Esophagus (tissue), 2 donors: ENCODE data around the gene WNT10A. TPM values are rescaled to one million over a fixed set of nuclear protein-coding genes. Genes with fewer than 3 reads are reported as not detected.

Experiments used
- H3K27ac ChIP-seq, 2 donors: one replicate each; pipeline ENCODE4 v1.5.1; 2013; ENCODE audit warnings: low read depth in 2 of 2, mild to moderate bottlenecking in 2 of 2, inconsistent platforms in 1 of 2, low read length in 1 of 2, moderate library complexity in 1 of 2
- H3K27me3 ChIP-seq, 2 donors: one replicate each; pipeline ENCODE4 v1.6.1; 2013; ENCODE audit warnings: low read length in 2 of 2, control low read depth in 1 of 2, mild to moderate bottlenecking in 1 of 2; ENCODE audit not compliant: insufficient read depth in 2 of 2, control insufficient read depth in 1 of 2
- H3K36me3 ChIP-seq, 2 donors: one replicate each; pipeline ENCODE4 v1.6.1; 2013; ENCODE audit warnings: low read length in 1 of 2; ENCODE audit not compliant: control insufficient read depth in 2 of 2, insufficient read depth in 2 of 2
- H3K4me1 ChIP-seq, 2 donors: one replicate each; pipeline ENCODE4 v1.6.1; 2013; ENCODE audit warnings: low read length in 1 of 2; ENCODE audit not compliant: control insufficient read depth in 2 of 2, insufficient read depth in 2 of 2
- H3K4me3 ChIP-seq, 2 donors: one replicate each; pipeline ENCODE4 v1.5.1; 2013; ENCODE audit warnings: low read length in 2 of 2, mild to moderate bottlenecking in 2 of 2, low read depth in 1 of 2, moderate library complexity in 1 of 2
- H3K9me3 ChIP-seq, 2 donors: one replicate each; pipeline ENCODE4 v1.6.1; 2013; ENCODE audit warnings: mild to moderate bottlenecking in 2 of 2, low read depth in 1 of 2, low read length in 1 of 2, moderate library complexity in 1 of 2; ENCODE audit not compliant: control insufficient read depth in 2 of 2, insufficient read depth in 1 of 2
- WGBS, 2 donors: extraction: QIAGEN DNeasy Blood & Tissue Kit; methylation state at CpG; one replicate each; pipeline ENCODE4 v1.1.7; 2013; 5-methylcytosine and 5-hydroxymethylcytosine counted together
- polyA plus RNA-seq, 2 donors: library from polyadenylated mRNA; stranded (reverse); fragments of 200-250 nt; gene quantifications; one replicate each; pipeline ENCODE4 v1.2.3, GENCODE V29; 2013
- donor health status: healthy with polysubstance abuse.
- donor health status: Bipolar disorder and iron deficiency.

The WNT10A gene
- polyA plus RNA-seq, 2 donors, result 9.6 to 13.7 TPM

DNA sequence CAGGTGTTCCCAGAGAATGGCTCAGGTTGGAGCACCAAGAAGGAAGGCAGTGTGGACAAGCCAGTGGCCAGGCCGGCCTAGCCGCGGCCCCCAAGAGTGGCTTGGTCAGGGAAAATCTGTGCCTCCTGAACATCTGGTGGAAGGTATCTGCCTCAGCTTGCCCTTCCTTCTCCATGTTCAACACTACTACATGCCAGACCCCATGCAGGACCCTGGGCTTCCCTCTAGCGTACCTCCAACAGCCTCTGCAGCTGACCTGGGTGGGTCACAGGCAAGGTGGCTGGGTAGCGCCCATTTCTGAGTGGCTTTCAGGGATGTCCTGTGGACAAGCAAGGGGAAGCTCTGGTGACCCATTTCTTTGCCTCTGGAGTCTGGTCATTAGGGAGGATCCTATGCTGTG is 7.7 kb downstream of the WNT10A start:
- WGBS, 2 donors, result 83 to 96% methylated on average over 5 of the region's 5 CpGs
- H3K27ac ChIP-seq, result no peak overlapping the region
- H3K4me1 ChIP-seq, result peaks cover 8 to 30% of the 10 kb centered on the region in 2 donors
- H3K27me3 ChIP-seq, result no peaks in the 10 kb centered on the region
- no peaks in the 10 kb centered on the region for H3K9me3 ChIP-seq
- H3K4me3 ChIP-seq, result no peak overlapping the region
- no peaks in the 10 kb centered on the region for H3K36me3 ChIP-seq

DNA sequence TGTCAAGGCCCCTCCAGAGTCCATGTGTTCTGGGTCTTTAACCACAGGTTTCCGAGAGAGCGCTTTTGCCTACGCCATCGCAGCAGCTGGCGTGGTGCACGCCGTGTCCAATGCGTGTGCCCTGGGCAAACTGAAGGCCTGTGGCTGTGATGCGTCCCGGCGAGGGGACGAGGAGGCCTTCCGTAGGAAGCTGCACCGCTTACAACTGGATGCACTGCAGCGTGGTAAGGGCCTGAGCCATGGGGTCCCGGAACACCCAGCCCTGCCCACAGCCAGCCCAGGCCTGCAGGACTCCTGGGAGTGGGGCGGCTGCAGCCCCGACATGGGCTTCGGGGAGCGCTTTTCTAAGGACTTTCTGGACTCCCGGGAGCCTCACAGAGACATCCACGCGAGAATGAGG is 9.3 kb downstream of the WNT10A start:
- 86 to 87% methylated on average over 23 of the region's 23 CpGs for WGBS, 2 donors
- H3K36me3 ChIP-seq, result no peaks in the 10 kb centered on the region
- peaks cover 0 to 30% of the 10 kb centered on the region in 2 donors for H3K4me1 ChIP-seq
- H3K27ac ChIP-seq, result no peak overlapping the region
- no peak overlapping the region for H3K4me3 ChIP-seq
- H3K27me3 ChIP-seq, result no peaks in the 10 kb centered on the region
- no peaks in the 10 kb centered on the region for H3K9me3 ChIP-seq

DNA sequence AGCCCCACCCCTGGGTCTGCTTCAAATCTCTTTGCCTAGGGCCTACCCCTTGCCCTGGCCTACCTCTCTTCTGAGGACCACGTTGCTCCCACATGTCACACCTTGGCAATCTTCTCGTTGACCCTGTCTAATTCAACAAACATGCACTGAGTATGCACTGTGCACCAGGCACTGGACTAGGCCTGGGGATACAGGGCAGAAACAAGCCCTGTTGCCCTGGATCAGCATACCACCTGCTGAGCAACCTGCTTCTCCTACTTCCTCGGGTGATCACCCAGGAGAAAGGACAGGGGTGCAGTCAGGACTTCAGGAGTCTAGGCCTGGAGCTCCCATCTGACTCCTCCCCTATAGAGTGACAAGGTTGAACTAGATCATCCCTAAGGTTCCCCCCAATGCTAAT is 9.7 kb downstream of the WNT10A start:
- Histone ChIP-seq H3K36me3 (no peaks in the 10 kb centered on the region), H3K27me3 (no peaks in the 10 kb centered on the region)
- WGBS, 2 donors, result 59 to 69% methylated on average over 3 of the region's 3 CpGs

DNA sequence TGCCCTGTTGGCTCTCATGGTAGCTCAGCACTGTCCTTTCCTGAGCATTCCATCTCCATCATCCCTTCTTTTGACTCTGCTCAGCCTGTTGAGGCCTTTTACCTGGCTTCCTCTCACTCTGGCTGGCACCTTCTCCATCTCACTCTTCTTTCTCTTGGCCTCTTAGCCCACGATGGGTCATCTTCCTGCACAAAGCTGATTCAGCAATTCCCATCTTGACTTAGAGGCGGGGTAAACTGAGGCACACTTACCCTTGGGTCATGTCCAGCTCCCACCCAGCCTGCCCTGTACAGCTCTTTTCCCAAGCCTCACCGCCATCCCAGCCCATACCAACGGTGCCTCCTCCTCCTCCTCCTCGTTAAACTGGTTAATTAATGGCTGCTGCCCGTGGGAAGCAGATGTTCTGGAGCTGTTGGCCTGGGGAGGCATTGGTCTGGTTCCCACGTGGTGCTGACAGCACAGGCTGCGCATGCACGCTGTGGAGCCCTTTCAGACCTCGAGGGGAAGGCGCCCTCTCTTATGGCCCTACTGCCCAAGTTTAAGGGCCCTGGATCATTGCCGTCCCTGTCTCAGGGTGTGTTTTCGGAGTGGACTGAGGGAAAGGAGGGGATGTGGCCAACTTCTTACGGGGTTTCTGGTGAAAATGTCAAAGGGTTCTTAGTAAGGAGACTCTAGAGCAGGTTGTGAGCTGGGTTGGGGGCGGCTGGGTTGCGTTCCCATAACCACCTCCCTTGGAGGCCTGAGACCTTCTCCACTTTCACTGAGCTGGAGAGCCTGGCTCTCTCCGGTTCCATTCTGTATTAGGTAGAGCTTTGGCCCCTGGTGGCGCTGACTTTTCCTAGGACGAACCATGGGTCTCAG is 10.9 kb downstream of the WNT10A start:
- 62 to 68% methylated on average over 19 of the region's 19 CpGs for WGBS, 2 donors
- Histone ChIP-seq H3K27me3 (no peaks in the 10 kb centered on the region), H3K4me3 (no peak overlapping the region), H3K36me3 (no peaks in the 10 kb centered on the region), H3K9me3 (no peaks in the 10 kb centered on the region), H3K27ac (peak overlapping the region in 1 of 2 donors; percentile 38), H3K4me1 (peaks cover 1 to 34% of the 10 kb centered on the region in 2 donors)

More for the DNA sequence above, 9.7 kb downstream of the WNT10A start:
- Histone ChIP-seq H3K4me3 (no peak overlapping the region), H3K4me1 (peaks cover 0 to 33% of the 10 kb centered on the region in 2 donors), H3K27ac (no peak overlapping the region), H3K9me3 (no peaks in the 10 kb centered on the region)

DNA sequence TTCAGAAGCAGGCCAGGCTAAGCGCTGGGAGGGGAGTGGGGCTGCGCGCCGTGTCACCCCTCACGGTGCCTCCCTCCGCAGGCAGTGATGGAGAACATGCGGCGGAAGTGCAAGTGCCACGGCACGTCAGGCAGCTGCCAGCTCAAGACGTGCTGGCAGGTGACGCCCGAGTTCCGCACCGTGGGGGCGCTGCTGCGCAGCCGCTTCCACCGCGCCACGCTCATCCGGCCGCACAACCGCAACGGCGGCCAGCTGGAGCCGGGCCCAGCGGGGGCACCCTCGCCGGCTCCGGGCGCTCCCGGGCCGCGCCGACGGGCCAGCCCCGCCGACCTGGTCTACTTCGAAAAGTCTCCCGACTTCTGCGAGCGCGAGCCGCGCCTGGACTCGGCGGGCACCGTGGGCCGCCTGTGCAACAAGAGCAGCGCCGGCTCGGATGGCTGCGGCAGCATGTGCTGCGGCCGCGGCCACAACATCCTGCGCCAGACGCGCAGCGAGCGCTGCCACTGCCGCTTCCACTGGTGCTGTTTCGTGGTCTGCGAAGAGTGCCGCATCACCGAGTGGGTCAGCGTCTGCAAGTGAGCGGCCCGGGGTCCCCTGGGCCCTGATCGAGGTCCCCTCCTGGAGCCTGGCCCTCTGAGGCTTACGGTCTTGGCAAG is 12.2 kb downstream of the WNT10A start:
- peaks cover 4 to 44% of the 10 kb centered on the region in 2 donors for H3K4me1 ChIP-seq
- H3K36me3 ChIP-seq, result no peaks in the 10 kb centered on the region
- no peaks in the 10 kb centered on the region for H3K9me3 ChIP-seq
- peak overlapping the region; percentile 36 to 40 for H3K4me3 ChIP-seq
- WGBS, 2 donors, result 1 to 2% methylated on average over 65 to 72 of the region's 72 CpGs
- peak overlapping the region; percentile 40 to 65 for H3K27ac ChIP-seq
- peaks cover 0 to 7% of the 10 kb centered on the region in 2 donors for H3K27me3 ChIP-seq

DNA sequence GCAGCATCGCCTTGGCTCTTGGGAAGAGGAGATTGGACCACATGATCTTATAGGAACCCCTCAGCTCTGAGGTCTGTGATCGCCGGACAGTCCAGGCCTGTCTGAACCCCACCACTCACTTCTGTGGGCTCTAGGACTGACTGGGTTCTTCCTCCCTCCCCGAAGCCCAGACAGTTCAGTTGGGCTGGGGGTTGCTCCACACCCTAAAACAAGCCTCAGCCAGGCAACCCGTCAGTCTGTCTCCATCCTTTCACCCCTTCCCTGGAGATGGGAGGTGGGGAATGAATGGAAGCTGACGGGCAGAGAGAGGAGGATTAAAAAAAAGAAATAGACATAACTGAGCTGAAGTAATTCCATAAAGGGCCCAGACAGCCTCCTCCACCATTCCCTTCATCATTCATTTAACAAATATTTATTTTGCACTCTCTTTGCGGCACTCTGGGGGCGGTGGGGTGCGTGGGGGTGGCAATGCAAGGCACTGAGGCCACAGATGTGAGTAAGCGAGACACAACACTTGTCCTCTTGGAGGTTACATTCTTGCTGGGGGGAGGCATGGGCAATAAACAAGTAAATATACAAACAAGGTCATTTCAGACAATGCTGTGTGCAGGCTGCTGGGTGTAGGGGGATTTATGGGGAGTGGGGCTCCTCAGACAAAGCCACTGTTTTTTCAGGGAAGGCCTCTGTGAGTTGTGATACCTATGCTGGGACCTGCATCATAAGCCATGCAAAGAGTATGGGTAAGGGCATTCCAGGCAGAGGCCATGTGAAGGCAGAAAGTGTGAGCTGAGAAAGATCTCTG is 12.9 kb downstream of the WNT10A start:
- H3K4me1 ChIP-seq, result peaks cover 5 to 49% of the 10 kb centered on the region in 2 donors
- 31 to 32% methylated on average over 10 of the region's 10 CpGs for WGBS, 2 donors
- H3K27me3 ChIP-seq, result peaks cover 0 to 9% of the 10 kb centered on the region in 2 donors
- H3K36me3 ChIP-seq, result no peaks in the 10 kb centered on the region
- H3K4me3 ChIP-seq, result peak overlapping the region in 1 of 2 donors; percentile 40
- peak overlapping the region; percentile 40 to 65 for H3K27ac ChIP-seq
- H3K9me3 ChIP-seq, result peaks cover 0 to 2% of the 10 kb centered on the region in 2 donors

DNA sequence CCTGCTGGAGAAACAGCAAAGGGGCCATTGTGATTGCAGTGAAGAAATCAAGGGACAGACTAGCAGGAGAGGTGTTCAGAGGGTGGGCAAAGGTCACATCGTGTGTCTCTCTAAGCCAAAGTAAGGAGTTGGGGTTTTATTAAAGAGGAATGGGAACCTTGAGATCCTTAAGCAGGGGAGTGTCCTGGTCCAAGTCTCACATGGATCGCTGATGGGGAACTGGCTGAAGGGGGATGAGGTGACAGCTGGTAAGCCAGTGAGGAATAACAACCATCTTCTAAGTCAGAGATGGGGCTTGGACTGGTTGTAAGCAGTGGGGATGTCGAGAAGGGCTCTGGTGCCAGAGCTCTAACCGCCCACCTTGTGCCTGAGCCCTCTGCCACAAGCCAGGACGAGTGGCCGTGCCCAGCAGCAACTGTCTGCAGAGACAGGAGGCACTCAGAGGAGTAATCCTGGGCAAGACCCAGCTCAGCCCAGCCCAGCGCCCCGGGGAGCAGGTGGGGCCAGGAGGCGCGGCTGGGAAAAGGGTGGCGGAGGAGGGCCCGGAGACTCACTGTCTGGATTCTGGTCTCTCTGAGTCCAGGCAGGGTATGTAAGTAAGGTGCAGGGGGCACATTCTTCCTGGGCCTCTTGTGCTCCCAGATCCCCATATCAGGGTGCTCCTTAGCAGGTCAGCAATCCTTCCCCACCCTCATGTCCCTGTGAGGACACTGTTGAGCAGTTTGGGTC is 13.7 kb downstream of the WNT10A start:
- peaks cover 5 to 49% of the 10 kb centered on the region in 2 donors for H3K4me1 ChIP-seq
- H3K27ac ChIP-seq, result peak overlapping the region; percentile 65 to 67

DNA sequence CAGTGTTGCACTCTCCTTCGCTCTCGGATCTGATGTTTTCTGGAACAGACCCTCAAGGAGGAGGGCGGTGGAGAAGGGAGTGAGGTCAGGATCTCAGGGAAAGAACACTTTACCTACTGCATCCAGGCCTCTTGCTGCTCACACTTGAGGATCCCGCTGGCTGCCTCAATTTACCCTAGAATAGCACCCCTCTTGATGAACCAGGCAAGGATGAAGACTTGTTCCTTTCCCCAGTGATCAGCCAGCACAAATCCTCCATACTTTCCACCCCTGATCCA is 14.2 kb downstream of the WNT10A start:
- H3K4me3 ChIP-seq, result no peak overlapping the region
- peaks cover 0 to 9% of the 10 kb centered on the region in 2 donors for H3K27me3 ChIP-seq
- 48 to 58% methylated on average over 4 of the region's 4 CpGs for WGBS, 2 donors

More for the DNA sequence above, 13.7 kb downstream of the WNT10A start:
- H3K4me3 ChIP-seq, result no peak overlapping the region
- no peaks in the 10 kb centered on the region for H3K36me3 ChIP-seq
- 31 to 52% methylated on average over 12 of the region's 12 CpGs for WGBS, 2 donors
- H3K27me3 ChIP-seq, result peaks cover 0 to 9% of the 10 kb centered on the region in 2 donors
- peaks cover 0 to 2% of the 10 kb centered on the region in 2 donors for H3K9me3 ChIP-seq

DNA sequence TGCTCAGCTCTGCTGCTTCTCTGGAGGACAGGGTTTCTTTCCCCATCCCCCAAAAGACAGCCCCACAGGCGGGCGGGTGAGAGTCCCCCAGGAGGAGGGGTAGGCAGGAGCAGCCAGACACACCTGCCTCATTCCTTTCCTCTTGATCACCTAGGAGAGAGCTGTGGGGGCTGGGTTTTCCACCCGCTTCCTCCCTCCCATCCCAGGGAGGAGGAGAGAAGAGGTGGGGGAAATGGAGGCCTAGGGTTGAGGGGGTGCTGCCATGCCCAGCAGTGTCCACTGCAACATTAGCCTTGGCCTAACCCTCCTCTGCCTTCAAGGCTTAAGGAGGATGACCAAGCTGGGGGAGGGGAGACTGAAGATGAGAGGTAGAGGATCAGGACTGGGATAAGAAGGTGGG is 14.7 kb downstream of the WNT10A start:
- Histone ChIP-seq H3K27me3 (peaks cover 0 to 9% of the 10 kb centered on the region in 2 donors), H3K4me1 (peaks cover 5 to 49% of the 10 kb centered on the region in 2 donors), H3K27ac (peak overlapping the region; percentile 28 to 65)

More for the DNA sequence above, 14.2 kb downstream of the WNT10A start:
- H3K9me3 ChIP-seq, result peaks cover 0 to 2% of the 10 kb centered on the region in 2 donors
- no peaks in the 10 kb centered on the region for H3K36me3 ChIP-seq
- peak overlapping the region; percentile 65 to 67 for H3K27ac ChIP-seq
- peaks cover 5 to 49% of the 10 kb centered on the region in 2 donors for H3K4me1 ChIP-seq

More for the DNA sequence above, 14.7 kb downstream of the WNT10A start:
- 48 to 55% methylated on average over 3 of the region's 3 CpGs for WGBS, 2 donors
- Histone ChIP-seq H3K9me3 (peaks cover 0 to 2% of the 10 kb centered on the region in 2 donors), H3K36me3 (no peaks in the 10 kb centered on the region), H3K4me3 (no peak overlapping the region)
